Muscle of leg (tissue), 11 donors: ENCODE results near the gene EEF1AKMT3. TPM values are rescaled to one million over a fixed set of nuclear protein-coding genes. Genes with fewer than 3 reads are reported as not detected.
A peak's percentile ranks its signal among the peaks of the same experiment; 100 is the strongest.

ENCODE experiments used
- DNase-seq: peaks from one replicate; pipeline ENCODE4 v3.0.0; 2013
- H3K27ac ChIP-seq: one replicate; pipeline ENCODE4 v1.5.1; 2013; ENCODE audit warnings: mild to moderate bottlenecking, low read length, control low read depth
- H3K27me3 ChIP-seq: one replicate; pipeline ENCODE4 v1.6.1; 2013; ENCODE audit warnings: low read length; ENCODE audit not compliant: control insufficient read depth, insufficient read depth
- H3K36me3 ChIP-seq: one replicate; pipeline ENCODE4 v1.6.1; 2013; ENCODE audit warnings: low read length; ENCODE audit not compliant: control insufficient read depth, insufficient read depth
- H3K4me1 ChIP-seq: one replicate; pipeline ENCODE4 v1.6.1; 2013; ENCODE audit warnings: low read length; ENCODE audit not compliant: control insufficient read depth, insufficient read depth
- H3K4me3 ChIP-seq: one replicate; pipeline ENCODE4 v1.5.1; 2013; ENCODE audit warnings: low read length, control low read depth
- H3K9me3 ChIP-seq: replicated peaks from 2 replicates; pipeline ENCODE4 v1.6.1; 2013; ENCODE audit warnings: low read depth, low read length; ENCODE audit not compliant: control insufficient read depth
- WGBS: methylation state at CpG from one replicate; pipeline ENCODE4 v1.1.5; 2013; ENCODE audit warnings: missing lambda C conversion rate; ENCODE audit not compliant: insufficient coverage; 5-methylcytosine and 5-hydroxymethylcytosine counted together
- polyA plus RNA-seq, 8 donors: library from polyadenylated mRNA; unstranded; fragments of 120-200 nt; gene quantifications; one replicate each; pipeline versions ENCODE4 v1.2.1 to v1.2.3, GENCODE V29; 2013; ENCODE audit warnings: inconsistent platforms in 1 of 8, low replicate concordance in 1 of 8; ENCODE audit not compliant: insufficient read length in 8 of 8, insufficient read depth in 1 of 8
- total RNA-seq: library from RNA; stranded (reverse); fragments of 120-200 nt; gene quantifications from one replicate; pipeline ENCODE4 v1.2.4, GENCODE V29; 2013

EEF1AKMT3 gene
- total and polyA plus RNA-seq, 9 donors = 3.9 to 8.7 (median 6.9) TPM

DNA sequence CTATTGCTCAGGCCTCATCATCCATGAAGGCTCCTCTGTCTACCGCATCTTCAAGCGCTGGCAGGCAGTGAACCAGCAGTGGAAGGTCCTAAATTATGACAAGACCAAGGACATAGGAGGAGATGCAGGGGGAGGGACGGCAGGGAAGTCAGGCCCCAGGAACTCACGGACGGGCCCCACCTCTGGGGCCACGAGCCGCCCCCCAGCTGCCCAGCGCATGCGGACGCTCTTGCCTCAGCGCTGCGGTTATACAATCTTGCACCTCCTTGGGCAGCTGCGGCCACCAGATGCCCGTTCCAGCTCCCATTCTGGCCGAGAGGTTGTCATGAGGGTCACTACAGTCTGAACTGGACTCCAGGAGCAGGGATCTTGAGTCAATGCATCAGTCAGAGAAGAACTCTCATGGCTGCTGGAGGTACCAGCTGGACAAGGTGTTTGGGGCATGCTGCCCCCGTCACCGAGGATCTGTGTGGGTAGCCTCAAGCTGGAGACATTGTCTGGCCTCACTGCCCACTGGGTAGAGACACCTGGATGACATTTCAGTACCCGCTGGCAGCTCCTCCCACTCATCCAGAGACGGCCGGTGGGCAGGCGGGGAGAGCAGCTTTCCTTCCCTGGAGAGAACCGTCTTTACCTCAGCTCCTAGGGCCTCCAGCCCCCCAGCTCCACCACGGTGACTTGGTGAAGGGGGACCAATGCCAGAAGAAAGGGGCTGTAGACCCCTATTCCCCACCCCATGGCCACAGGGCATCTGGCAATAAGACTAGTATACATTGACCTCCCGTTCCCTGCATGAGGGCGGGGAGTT, 13.7 kb upstream of the EEF1AKMT3 start:
- H3K36me3 ChIP-seq = peaks cover 17% of the 10 kb centered on the region
- no peaks in the 10 kb centered on the region for H3K9me3 ChIP-seq
- H3K4me3 ChIP-seq = no peak overlapping the region
- 87% methylated on average over 20 of the region's 25 CpGs for WGBS
- H3K27me3 ChIP-seq = peaks cover 25% of the 10 kb centered on the region
- peaks cover 15% of the 10 kb centered on the region for H3K4me1 ChIP-seq
- DNase-seq = no peak
- H3K27ac ChIP-seq = no peak overlapping the region

- H3K36me3 ChIP-seq = peaks cover 17% of the 10 kb centered on the region
- no peak overlapping the region for H3K27ac ChIP-seq
- H3K9me3 ChIP-seq = no peaks in the 10 kb centered on the region
- H3K27me3 ChIP-seq = peaks cover 30% of the 10 kb centered on the region
- DNase-seq = no peak
- 31% methylated on average over 3 of the region's 3 CpGs for WGBS
- no peak overlapping the region for H3K4me3 ChIP-seq
- H3K4me1 ChIP-seq = peaks cover 12% of the 10 kb centered on the region
These were observed 12.9 kb upstream of the EEF1AKMT3 start for GRCh38 chr12:57759360-57759980.

GRCh38 chr12:57760347-57760982, 11.9 kb upstream of the EEF1AKMT3 start:
- peaks cover 19% of the 10 kb centered on the region for H3K4me1 ChIP-seq
- H3K27me3 ChIP-seq = peaks cover 37% of the 10 kb centered on the region
- no CpG with 5 or more reads among the region's 3 CpGs for WGBS
- H3K27ac ChIP-seq = no peak overlapping the region
- H3K36me3 ChIP-seq = peaks cover 17% of the 10 kb centered on the region
- H3K4me3 ChIP-seq = no peak overlapping the region
- no peak for DNase-seq
- H3K9me3 ChIP-seq = no peaks in the 10 kb centered on the region

DNA sequence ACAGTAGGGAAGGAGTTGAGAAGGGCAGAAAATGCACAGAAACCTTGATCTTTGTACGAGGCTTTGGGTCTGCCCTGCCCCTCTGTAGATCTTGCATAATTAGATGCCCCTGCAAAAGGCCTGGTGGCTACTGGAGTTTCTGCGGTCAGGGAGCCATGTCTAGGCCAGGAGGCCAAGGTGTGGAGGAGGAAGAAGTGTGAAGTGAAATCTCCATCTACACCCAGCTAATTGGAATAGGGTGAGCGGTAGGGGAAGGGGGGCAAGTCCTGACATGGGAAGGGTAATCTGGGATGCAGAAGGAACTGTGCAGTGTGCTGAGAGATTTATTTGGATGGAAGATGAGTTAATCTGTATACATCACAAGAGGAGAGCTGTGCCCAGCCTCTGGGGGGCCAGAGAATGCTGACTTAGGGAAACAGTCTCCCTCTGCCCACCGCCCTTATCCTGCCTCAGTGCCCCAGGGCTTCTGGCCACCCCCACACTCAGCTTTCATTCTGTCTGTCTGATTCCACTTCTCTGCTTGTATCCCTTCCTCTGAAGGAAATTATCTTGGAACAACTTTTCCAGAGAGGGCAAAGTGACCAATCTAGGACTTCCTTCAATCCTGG, 10.9 kb upstream of the EEF1AKMT3 start:
- peaks cover 23% of the 10 kb centered on the region for H3K4me1 ChIP-seq
- DNase-seq = no peak
- H3K36me3 ChIP-seq = peaks cover 17% of the 10 kb centered on the region
- H3K27me3 ChIP-seq = peaks cover 41% of the 10 kb centered on the region
- no peak overlapping the region for H3K4me3 ChIP-seq
- no peak overlapping the region for H3K27ac ChIP-seq
- no peaks in the 10 kb centered on the region for H3K9me3 ChIP-seq
- WGBS = 73% methylated on average over 1 of the region's 4 CpGs

DNA sequence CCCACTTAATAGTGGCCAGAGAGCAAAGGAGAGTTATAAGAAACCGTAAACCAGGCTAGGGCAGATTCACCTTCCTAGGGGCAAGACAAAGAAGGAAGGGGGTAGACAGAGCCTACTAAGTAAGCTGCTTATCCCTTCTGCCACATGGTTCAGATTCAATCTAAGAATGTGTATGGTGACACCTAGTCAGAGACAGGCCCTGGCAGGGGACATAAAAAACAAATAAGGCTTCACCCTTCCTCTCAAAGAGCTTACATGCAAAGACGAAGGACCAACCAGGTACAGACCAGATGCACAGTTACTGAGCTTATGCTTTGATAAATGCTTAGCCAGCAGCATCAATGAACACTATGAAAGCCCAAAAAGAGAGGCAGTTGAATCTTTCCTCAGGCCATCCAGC, 10.0 kb upstream of the EEF1AKMT3 start:
- Histone ChIP-seq H3K4me1 (peaks cover 26% of the 10 kb centered on the region), H3K4me3 (no peak overlapping the region), H3K36me3 (peaks cover 17% of the 10 kb centered on the region), H3K27me3 (peaks cover 47% of the 10 kb centered on the region), H3K9me3 (no peaks in the 10 kb centered on the region), H3K27ac (no peak overlapping the region)
- WGBS = 86% methylated on average over 2 of the region's 2 CpGs
- DNase-seq = no peak

GRCh38 chr12:57763881-57764661, 8.3 kb upstream of the EEF1AKMT3 start:
- WGBS = 64% methylated on average over 5 of the region's 6 CpGs

GRCh38 chr12:57764662-57765002, 7.8 kb upstream of the EEF1AKMT3 start:
- 19% methylated on average over 17 of the region's 17 CpGs for WGBS
- Histone ChIP-seq H3K9me3 (no peaks in the 10 kb centered on the region), H3K27ac (no peak overlapping the region), H3K4me3 (no peak overlapping the region), H3K27me3 (peaks cover 57% of the 10 kb centered on the region), H3K36me3 (peaks cover 18% of the 10 kb centered on the region), H3K4me1 (peaks cover 26% of the 10 kb centered on the region)
- DNase-seq = no peak

More at GRCh38 chr12:57763881-57764661, 8.3 kb upstream of the EEF1AKMT3 start:
- Histone ChIP-seq H3K4me1 (peaks cover 26% of the 10 kb centered on the region), H3K27me3 (peaks cover 57% of the 10 kb centered on the region), H3K27ac (no peak overlapping the region), H3K4me3 (no peak overlapping the region), H3K36me3 (peaks cover 13% of the 10 kb centered on the region), H3K9me3 (no peaks in the 10 kb centered on the region)
- no peak for DNase-seq

DNA sequence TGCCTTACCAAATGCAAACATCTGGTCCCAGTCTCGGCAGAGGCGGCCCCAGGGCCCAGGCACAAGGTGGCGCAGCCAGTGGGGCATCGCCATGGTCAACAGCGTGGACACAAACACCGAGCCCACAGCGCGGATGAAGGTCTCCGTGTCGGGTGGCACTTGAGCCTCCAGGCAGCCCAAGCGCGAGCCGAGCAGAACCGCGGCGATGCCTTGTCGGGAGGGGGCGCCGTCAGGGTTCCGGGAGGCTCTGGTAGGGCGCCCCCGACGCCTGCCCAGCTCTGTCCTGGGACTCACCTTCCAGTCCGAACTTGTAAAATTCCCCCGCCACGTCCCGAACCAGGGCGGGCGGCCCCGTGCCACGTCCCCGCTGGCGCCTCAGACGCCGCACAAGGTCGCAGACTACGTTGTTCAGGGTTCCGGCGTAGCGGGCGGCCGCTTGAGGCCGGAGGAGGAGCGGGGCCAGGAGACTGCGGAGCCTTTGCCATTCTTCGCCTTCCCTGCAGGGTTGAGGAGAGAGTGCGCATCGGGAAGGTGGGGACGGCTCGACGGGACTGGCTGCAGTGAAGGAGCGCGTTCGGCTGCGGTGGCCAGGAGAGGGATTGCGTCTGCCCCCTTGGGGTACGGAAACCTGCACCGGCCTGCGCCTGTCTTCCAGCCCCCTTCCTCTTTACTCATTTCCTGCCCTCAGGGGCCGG, 7.3 kb upstream of the EEF1AKMT3 start:
- Histone ChIP-seq H3K4me1 (peaks cover 26% of the 10 kb centered on the region), H3K9me3 (no peaks in the 10 kb centered on the region), H3K36me3 (peaks cover 20% of the 10 kb centered on the region), H3K27me3 (peaks cover 57% of the 10 kb centered on the region), H3K27ac (no peak overlapping the region), H3K4me3 (peak overlapping the region; percentile 0)
- no peak for DNase-seq
- 1% methylated on average over 52 of the region's 60 CpGs for WGBS

GRCh38 chr12:57765698-57766463, 6.5 kb upstream of the EEF1AKMT3 start:
- Histone ChIP-seq H3K4me1 (peaks cover 28% of the 10 kb centered on the region), H3K36me3 (peaks cover 27% of the 10 kb centered on the region), H3K27ac (no peak overlapping the region), H3K9me3 (no peaks in the 10 kb centered on the region), H3K27me3 (peaks cover 57% of the 10 kb centered on the region), H3K4me3 (no peak overlapping the region)
- WGBS = 4% methylated on average over 27 of the region's 40 CpGs
- no peak for DNase-seq
